Natural killer cell (primary cell): ENCODE results near the gene RPL39L. TPM values are rescaled to one million over a fixed set of nuclear protein-coding genes. Genes with fewer than 3 reads are reported as not detected.

Experiments used
- ATAC-seq, 3 donors: fragments of 150-1000 bp in 2 of 3; fragments of 200-7000 bp in 1 of 3; cut with Tn5 transposase; 1 replicate in 1 of 3; 2 replicates in 2 of 3; pipeline ENCODE4 v1.10.0; 2021; ENCODE audit warnings: mild to moderate bottlenecking in 2 of 3, moderate library complexity in 2 of 3
- DNase-seq, 2 donors: peaks; one replicate each; pipeline versions ENCODE4 v3.0.0 to v3.0.0-alpha.2; 2013 to 2021; ENCODE audit warnings: mixed read lengths in 1 of 2
- H3K27ac ChIP-seq: one replicate; pipeline ENCODE4 v1.5.1; 2013; ENCODE audit warnings: mild to moderate bottlenecking, low read length
- H3K27me3 ChIP-seq: one replicate; pipeline ENCODE4 v1.6.1; 2013; ENCODE audit warnings: low read length; ENCODE audit not compliant: control insufficient read depth, insufficient read depth
- H3K36me3 ChIP-seq: one replicate; pipeline ENCODE4 v1.6.1; 2013; ENCODE audit warnings: low read length; ENCODE audit not compliant: control insufficient read depth, insufficient read depth
- H3K4me1 ChIP-seq: one replicate; pipeline ENCODE4 v1.6.1; 2013; ENCODE audit warnings: low read length; ENCODE audit not compliant: control insufficient read depth, insufficient read depth
- H3K4me3 ChIP-seq: one replicate; pipeline ENCODE4 v1.5.1; 2013; ENCODE audit warnings: low read length
- H3K9me3 ChIP-seq: one replicate; pipeline ENCODE4 v1.6.1; 2013; ENCODE audit warnings: low read length; ENCODE audit not compliant: control insufficient read depth, insufficient read depth
- H3K27ac Mint-ChIP-seq, 2 donors: one replicate each; pipeline ENCODE4 v1.8.0; 2022; ENCODE audit warnings: mild to moderate bottlenecking in 2 of 2, mixed read lengths in 2 of 2, moderate library complexity in 1 of 2
- H3K27me3 Mint-ChIP-seq, 2 donors: one replicate each; pipeline ENCODE4 v1.8.0; 2022; ENCODE audit warnings: low read depth in 2 of 2, mixed read lengths in 2 of 2
- H3K36me3 Mint-ChIP-seq: one replicate; pipeline ENCODE4 v1.8.0; 2022; ENCODE audit warnings: mixed read lengths
- H3K4me1 Mint-ChIP-seq, 2 donors: one replicate each; pipeline ENCODE4 v1.8.0; 2022; ENCODE audit warnings: mixed read lengths in 2 of 2
- H3K4me3 Mint-ChIP-seq: one replicate; pipeline ENCODE4 v1.8.0; 2022; ENCODE audit warnings: mild to moderate bottlenecking, moderate library complexity, mixed read lengths
- H3K9me3 Mint-ChIP-seq, 2 donors: one replicate each; pipeline ENCODE4 v1.8.0; 2022; ENCODE audit warnings: mixed read lengths in 2 of 2
- CTCF ChIP-seq: fragments of 200-600 bp; IDR thresholded peaks from one replicate; pipeline ENCODE4 v1.8.0; 2022; ENCODE audit warnings: antibody characterized with exemption
- WGBS: methylation state at CpG from one replicate; pipeline ENCODE4 v1.1.7; 2013; ENCODE audit warnings: missing lambda C conversion rate; ENCODE audit not compliant: insufficient coverage; 5-methylcytosine and 5-hydroxymethylcytosine counted together
- intact Hi-C: fragments of 100-400 bp; cut with micrococcal nuclease; formaldehyde crosslinking; loops from one replicate; pipeline ENCODE4 v1.14.2; 2022
- total RNA-seq, 4 donors: library from RNA; stranded (reverse); fragments of 120-200 nt in 1 of 4; gene quantifications; one replicate each; pipeline versions ENCODE4 v1.2.3 to v1.2.4, GENCODE V29; 2013 to 2022

Gene RPL39L
- total RNA-seq, result 1 to 10 TPM; 3.1 to 6.6 (median 4.3) TPM
- 7.4 TPM for total RNA-seq (2013)

DNA sequence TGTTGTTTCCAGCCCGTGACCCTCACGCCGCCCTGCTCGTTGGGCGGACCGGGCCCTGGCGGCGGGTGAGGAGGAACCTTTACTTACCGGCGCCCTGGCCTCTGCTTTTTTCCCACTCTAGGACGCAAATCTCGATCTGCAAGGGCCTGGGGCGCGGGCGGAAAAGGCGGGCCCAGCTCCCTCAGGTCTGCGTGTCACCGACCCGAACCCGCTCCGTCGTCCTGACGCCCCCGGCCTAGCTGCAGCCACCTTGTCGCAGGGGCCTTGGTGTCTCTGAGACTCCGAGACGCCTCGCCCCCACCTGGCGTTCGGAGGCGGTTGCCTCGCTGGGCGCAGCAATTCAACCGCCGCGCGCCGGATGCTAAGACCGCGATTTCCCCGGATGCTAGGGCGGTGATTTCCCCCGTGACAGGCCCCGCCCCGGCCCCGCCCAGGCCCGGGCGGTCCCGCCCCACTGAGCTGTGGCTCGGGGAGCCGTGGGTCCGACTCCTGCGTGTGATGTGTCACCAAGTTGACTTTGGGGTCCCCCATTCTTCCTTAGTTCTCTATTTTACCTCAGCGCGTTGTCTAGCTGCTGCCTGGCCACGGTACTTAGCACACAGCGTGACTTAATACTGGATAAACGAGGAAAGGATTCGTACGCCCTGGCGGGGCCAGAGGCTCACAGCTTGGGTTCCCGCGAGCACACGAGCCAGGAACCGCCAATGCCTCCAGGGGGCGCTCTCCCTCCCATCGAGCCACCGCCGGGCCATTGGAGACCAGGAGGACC is at the start of gene RPL39L:
Gene RPL39L (minus strand): TSS at position 371 of the 769 bp plus-strand sequence. CDS start 18,196 bp downstream, outside the sequence.
- no peaks in the 10 kb centered on the region for H3K9me3 ChIP-seq
- WGBS, result 4% methylated on average over 69 of the region's 69 CpGs
- H3K27me3 ChIP-seq, result no peaks in the 10 kb centered on the region
- peak; percentile 96 to 97 for DNase-seq
- peak; percentile 88 for TF ChIP-seq CTCF
- Mint-ChIP-seq H3K27ac (peak within 1 kb of the TSS; percentile 94 to 98), H3K4me3 (peak within 1 kb of the TSS; percentile 89), H3K4me1 (peaks cover 20 to 33% of the 10 kb centered on the region in 2 donors), H3K9me3 (peaks cover 0 to 5% of the 10 kb centered on the region in 2 donors), H3K36me3 (peaks cover 13% of the 10 kb centered on the region), H3K27me3 (no peaks in the 10 kb centered on the region)
- H3K4me1 ChIP-seq, result peaks cover 17% of the 10 kb centered on the region
- intact Hi-C loops, result loop anchor here (1.0 to 10.0 kb wide), 3 partner anchors 9 to 1032 kb away; partner anchors contain the start of genes DNAJB11 and ETV5
- no peaks in the 10 kb centered on the region for H3K36me3 ChIP-seq
- H3K27ac ChIP-seq, result peak within 1 kb of the TSS; percentile 90
- peak; percentile 94 to 98 (median 95) for ATAC-seq
- H3K4me3 ChIP-seq, result peak within 1 kb of the TSS; percentile 62

DNA sequence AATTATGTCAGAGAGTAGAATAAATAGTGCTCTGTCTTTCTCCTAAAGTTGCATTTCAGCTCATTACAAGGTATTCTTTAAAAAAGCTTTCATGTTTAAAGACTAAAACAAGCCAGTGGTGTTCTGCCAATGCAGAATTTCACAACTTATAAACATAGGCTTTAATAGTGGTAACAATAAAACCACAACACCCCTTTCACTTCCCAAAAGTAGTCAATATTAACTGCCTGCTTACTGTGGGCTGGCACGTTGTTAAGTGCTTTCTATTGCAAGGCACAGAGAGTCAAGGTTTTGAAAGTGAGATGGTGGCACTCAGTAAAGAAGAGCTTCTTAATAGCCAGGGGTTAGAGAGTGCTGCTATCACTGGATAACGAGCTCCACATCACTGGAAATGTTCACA is 49.6 kb upstream of the RPL39L start:
- intact Hi-C loops, result no loop called here
- DNase-seq (no peak), ATAC-seq (no peak)
- Histone ChIP-seq H3K4me1 (no peaks in the 10 kb centered on the region), H3K36me3 (no peaks in the 10 kb centered on the region), H3K9me3 (no peaks in the 10 kb centered on the region), H3K27ac (no peak overlapping the region), H3K4me3 (no peak overlapping the region), H3K27me3 (peaks cover 12% of the 10 kb centered on the region)
- Mint-ChIP-seq H3K4me3 (no peak overlapping the region), H3K4me1 (peaks cover 3 to 5% of the 10 kb centered on the region in 2 donors), H3K36me3 (no peaks in the 10 kb centered on the region), H3K27ac (no peak overlapping the region), H3K9me3 (no peaks in the 10 kb centered on the region), H3K27me3 (peaks cover 30 to 66% of the 10 kb centered on the region in 2 donors)
- TF ChIP-seq CTCF, result no peak
- WGBS, result 17% methylated on average over 2 of the region's 2 CpGs

DNA sequence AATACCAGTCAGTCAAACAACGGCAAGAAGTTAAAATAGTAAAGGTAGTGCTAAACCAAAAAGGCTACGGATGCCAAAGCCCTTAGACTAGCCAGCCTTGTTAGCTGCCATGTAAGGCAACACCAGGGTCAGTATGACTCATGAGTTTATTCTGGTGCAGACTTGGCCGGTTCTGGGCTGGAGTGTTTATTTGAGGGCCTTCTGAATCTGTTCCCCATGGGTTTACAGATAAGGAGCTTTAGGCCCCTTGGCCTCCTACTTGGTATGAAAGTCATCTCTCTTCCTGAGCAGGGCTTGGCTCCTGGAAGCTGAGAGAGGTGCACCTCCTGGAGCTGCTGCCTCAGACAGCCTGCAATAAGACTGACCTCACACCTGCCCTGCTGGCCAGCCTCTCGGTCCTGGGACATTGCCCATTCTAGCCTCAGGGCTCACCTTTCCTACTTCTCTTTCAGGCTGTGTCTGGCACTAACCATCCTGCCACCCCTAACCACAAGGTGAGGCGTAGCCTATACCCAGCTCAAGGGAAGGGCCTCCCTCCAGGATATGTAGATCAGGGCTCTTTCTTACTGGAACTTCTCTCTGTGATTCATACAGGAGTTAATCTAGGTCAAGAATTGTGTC is 47.6 kb upstream of the RPL39L start:
- no peaks in the 10 kb centered on the region for H3K36me3 ChIP-seq
- H3K27ac Mint-ChIP-seq, result no peak overlapping the region
- intact Hi-C loops, result no loop called here
- 82% methylated on average over 5 of the region's 5 CpGs for WGBS
- no peaks in the 10 kb centered on the region for H3K9me3 ChIP-seq
- no peak overlapping the region for H3K4me3 ChIP-seq
- peaks cover 9% of the 10 kb centered on the region for H3K27me3 ChIP-seq
- no peak overlapping the region for H3K4me3 Mint-ChIP-seq
- peaks cover 32 to 62% of the 10 kb centered on the region in 2 donors for H3K27me3 Mint-ChIP-seq
- no peaks in the 10 kb centered on the region for H3K4me1 ChIP-seq
- H3K36me3 Mint-ChIP-seq, result no peaks in the 10 kb centered on the region
- DNase-seq, result no peak
- TF ChIP-seq CTCF, result no peak
- H3K27ac ChIP-seq, result no peak overlapping the region
- ATAC-seq, result no peak
- no peaks in the 10 kb centered on the region for H3K9me3 Mint-ChIP-seq
- peaks cover 3 to 5% of the 10 kb centered on the region in 2 donors for H3K4me1 Mint-ChIP-seq
